Type B pancreatic cell (in vitro differentiated cells): ENCODE measurements around the gene DLL4. TPM values are rescaled to one million over a fixed set of nuclear protein-coding genes. Genes with fewer than 3 reads are reported as not detected.

Source experiments
- DNase-seq: peaks from one replicate; pipeline ENCODE4 v3.0.0; 2021; ENCODE audit warnings: mixed read lengths; ENCODE audit not compliant: unreplicated experiment; ENCODE audit errors: extremely low spot score
- H3K27ac Mint-ChIP-seq: 2 replicates; pipeline ENCODE4 v1.8.0; 2021; ENCODE audit warnings: mild to moderate bottlenecking, mixed read lengths
- H3K27me3 Mint-ChIP-seq: 2 replicates; pipeline ENCODE4 v1.8.0; 2021; ENCODE audit warnings: mixed read lengths
- H3K36me3 Mint-ChIP-seq: 2 replicates; pipeline ENCODE4 v1.8.0; 2021; ENCODE audit warnings: mixed read lengths
- H3K4me1 Mint-ChIP-seq: one replicate; pipeline ENCODE4 v1.8.0; 2021; ENCODE audit warnings: mixed read lengths; ENCODE audit not compliant: unreplicated experiment
- H3K4me3 Mint-ChIP-seq: 2 replicates; pipeline ENCODE4 v1.8.0; 2021; ENCODE audit warnings: mild to moderate bottlenecking, mixed read lengths
- H3K9me3 Mint-ChIP-seq: 2 replicates; pipeline ENCODE4 v1.8.0; 2021; ENCODE audit warnings: mixed read lengths
- CTCF ChIP-seq: fragments of 200-600 bp; sonication (generic); conservative IDR thresholded peaks from 2 replicates; pipeline ENCODE4 v1.5.0; 2021; ENCODE audit warnings: antibody characterized with exemption, mild to moderate bottlenecking
- total RNA-seq: library from RNA; stranded (reverse); gene quantifications from 2 replicates; pipeline ENCODE4 v1.2.1, GENCODE V29; 2021; ENCODE audit warnings: low replicate concordance

Gene DLL4
- total RNA-seq, 1 donor from 2014 or later = 2.9 TPM

GRCh38 chr15:40957041-40957555, 28.0 kb downstream of the DLL4 start:
- Mint-ChIP-seq H3K4me1 (peaks cover 28% of the 10 kb centered on the region), H3K4me3 (no peak overlapping the region), H3K27ac (no peak overlapping the region), H3K9me3 (no peaks in the 10 kb centered on the region), H3K27me3 (peaks cover 7% of the 10 kb centered on the region), H3K36me3 (no peaks in the 10 kb centered on the region)
- no peak for TF ChIP-seq CTCF
- no peak for DNase-seq

- no peak for DNase-seq
- H3K27ac Mint-ChIP-seq = no peak overlapping the region
- TF ChIP-seq CTCF = no peak
- H3K27me3 Mint-ChIP-seq = peaks cover 7% of the 10 kb centered on the region
- H3K36me3 Mint-ChIP-seq = no peaks in the 10 kb centered on the region
- H3K4me1 Mint-ChIP-seq = peaks cover 28% of the 10 kb centered on the region
- no peak overlapping the region for H3K4me3 Mint-ChIP-seq
- no peaks in the 10 kb centered on the region for H3K9me3 Mint-ChIP-seq
Measured at GRCh38 chr15:40957581-40958051, 28.5 kb downstream of the DLL4 start.

GRCh38 chr15:40958146-40958545, 29.0 kb downstream of the DLL4 start:
- H3K4me3 Mint-ChIP-seq = no peak overlapping the region
- no peaks in the 10 kb centered on the region for H3K9me3 Mint-ChIP-seq
- peaks cover 28% of the 10 kb centered on the region for H3K4me1 Mint-ChIP-seq
- DNase-seq = no peak
- H3K27me3 Mint-ChIP-seq = peaks cover 7% of the 10 kb centered on the region
- no peak overlapping the region for H3K27ac Mint-ChIP-seq
- no peaks in the 10 kb centered on the region for H3K36me3 Mint-ChIP-seq
- no peak for TF ChIP-seq CTCF

GRCh38 chr15:40958723-40959122, 29.6 kb downstream of the DLL4 start:
- Mint-ChIP-seq H3K4me3 (no peak overlapping the region), H3K36me3 (no peaks in the 10 kb centered on the region), H3K27ac (no peak overlapping the region), H3K9me3 (no peaks in the 10 kb centered on the region), H3K27me3 (peaks cover 7% of the 10 kb centered on the region), H3K4me1 (peaks cover 28% of the 10 kb centered on the region)
- TF ChIP-seq CTCF = no peak
- DNase-seq = no peak

GRCh38 chr15:40959331-40960141, 30.4 kb downstream of the DLL4 start:
- peak overlapping the region; percentile 57 for H3K4me3 Mint-ChIP-seq
- H3K9me3 Mint-ChIP-seq = no peaks in the 10 kb centered on the region
- no peak for DNase-seq
- TF ChIP-seq CTCF = no peak
- peak overlapping the region; percentile 36 for H3K27ac Mint-ChIP-seq
- peaks cover 22% of the 10 kb centered on the region for H3K4me1 Mint-ChIP-seq
- H3K36me3 Mint-ChIP-seq = no peaks in the 10 kb centered on the region
- no peaks in the 10 kb centered on the region for H3K27me3 Mint-ChIP-seq
